Esophagus muscularis mucosa (tissue), 4 donors: Measurements from ENCODE around the gene ZBTB5. TPM values are rescaled to one million over a fixed set of nuclear protein-coding genes. Genes with fewer than 3 reads are reported as not detected.

ENCODE experiments used
- DNase-seq: peaks from one replicate; pipeline ENCODE4 v3.0.0-alpha.2; 2017; ENCODE audit errors: extremely low spot score
- H3K27ac ChIP-seq, 4 donors: fragments of 200-600 bp; sonication (generic); replicated peaks in 1 of 4; 1 replicate in 3 of 4; 2 replicates in 1 of 4; pipeline ENCODE4 v1.5.1; 2016 to 2019; ENCODE audit warnings: mild to moderate bottlenecking in 1 of 4
- H3K27me3 ChIP-seq, 4 donors: fragments of 200-600 bp; sonication (generic); one replicate each; pipeline versions ENCODE4 v1.5.1 to v1.6.0; 2016 to 2019
- H3K36me3 ChIP-seq, 4 donors: fragments of 200-600 bp; sonication (generic); one replicate each; pipeline ENCODE4 v1.5.1; 2016 to 2019
- H3K4me1 ChIP-seq, 4 donors: fragments of 200-600 bp; sonication (generic); one replicate each; pipeline ENCODE4 v1.5.1; 2016 to 2019
- H3K4me3 ChIP-seq, 4 donors: fragments of 200-600 bp; sonication (generic); 1 replicate in 2 of 4; 2 replicates in 2 of 4; pipeline ENCODE4 v1.5.1; 2016 to 2019; ENCODE audit warnings: mild to moderate bottlenecking in 4 of 4, moderate library complexity in 1 of 4
- H3K9me3 ChIP-seq, 4 donors: fragments of 200-600 bp; sonication (generic); 1 replicate in 3 of 4; 2 replicates in 1 of 4; pipeline ENCODE4 v1.5.1; 2016 to 2019
- EP300 ChIP-seq: sonication (generic); formaldehyde crosslinking; IDR thresholded peaks from one replicate; pipeline ENCODE4 v1.6.1; 2017; ENCODE audit warnings: antibody characterized with exemption
- POLR2A ChIP-seq: fragments of 450-650 bp; IDR thresholded peaks from one replicate; pipeline ENCODE4 v1.6.1; 2017; ENCODE audit warnings: antibody characterized with exemption, moderate library complexity, mild to moderate bottlenecking, low read depth
- POLR2AphosphoS5 ChIP-seq, 2 donors: sonication (generic); formaldehyde crosslinking; IDR thresholded peaks; one replicate each; pipeline ENCODE4 v1.6.1; 2017; ENCODE audit warnings: antibody characterized with exemption in 2 of 2
- WGBS: methylation state at CpG from one replicate; pipeline ENCODE4 v1.1.5; 2018; 5-methylcytosine and 5-hydroxymethylcytosine counted together
- intact Hi-C: fragments of 100-400 bp; cut with DNase I; formaldehyde crosslinking; loops from one replicate; pipeline ENCODE4 v1.15.1; 2023
- total RNA-seq, 4 donors: library from RNA; depleted of rRNA; stranded (reverse); fragments of >200 nt; gene quantifications; one replicate each; pipeline versions ENCODE4 v1.1.0 to v1.2.1, GENCODE V29; 2016
- TF ChIP-seq, protein P1 (sequence below), 3 experiments: fragments of 200-600 bp in 2 of 3; fragments of 450-650 bp in 1 of 3; sonication (generic) in 2 of 3; IDR thresholded peaks; one replicate each; pipeline ENCODE4 v1.5.1; 2017 to 2019; ENCODE audit warnings: antibody characterized with exemption in 3 of 3, mild to moderate bottlenecking in 2 of 3, moderate library complexity in 1 of 3

The ZBTB5 gene
- total RNA-seq, 4 donors from 2014 or later: 9.6 to 20.4 (median 12.6) TPM

DNA sequence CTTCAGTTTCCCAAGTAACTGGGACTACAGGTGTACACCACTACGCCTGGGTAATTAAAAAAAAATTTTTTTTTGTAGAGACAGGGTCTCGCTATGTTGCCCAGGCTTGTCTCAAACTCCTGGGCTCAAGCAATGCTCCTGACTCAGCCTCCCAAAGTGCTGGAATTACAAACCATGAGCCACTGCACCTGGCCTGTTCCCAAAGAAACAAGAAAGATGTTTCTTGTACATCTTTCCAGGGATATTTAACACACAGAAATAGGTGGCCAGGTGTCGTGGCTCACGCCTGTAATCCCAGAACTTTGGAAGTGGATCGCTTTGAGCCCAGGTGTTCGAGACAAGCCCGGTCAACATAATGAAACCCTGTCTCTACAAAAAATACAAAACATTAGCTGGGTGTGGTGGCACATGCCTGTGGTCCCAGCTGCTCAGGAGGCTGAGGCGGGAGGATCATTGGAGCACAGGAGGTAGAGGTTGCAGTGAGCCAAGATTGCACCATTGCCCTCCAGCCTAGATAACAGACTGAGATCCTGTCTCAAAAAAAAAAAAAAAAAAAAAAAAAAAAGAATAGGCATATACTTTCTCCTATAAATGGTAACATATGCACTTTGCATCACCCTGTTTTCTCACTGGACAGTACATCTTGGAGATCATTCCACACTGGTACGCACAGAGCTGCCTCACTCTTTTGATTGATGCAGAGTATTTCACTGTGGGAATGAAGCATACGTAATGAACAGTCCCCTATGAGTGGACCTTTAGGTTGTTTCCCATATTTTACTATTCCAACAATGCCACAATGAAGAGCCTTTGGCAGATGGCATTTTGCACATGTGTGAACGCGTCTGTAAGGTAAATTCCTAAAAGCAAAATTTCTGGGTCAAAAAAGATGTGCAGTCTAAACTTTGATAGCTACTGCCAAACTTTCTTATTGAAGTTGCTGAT is 44.7 kb downstream of the ZBTB5 start:
- Histone ChIP-seq H3K36me3 (peaks cover 0 to 3% (median 0%) of the 10 kb centered on the region in 4 donors), H3K4me3 (no peak overlapping the region), H3K4me1 (peaks cover 28 to 41% (median 35%) of the 10 kb centered on the region in 4 donors), H3K27me3 (no peaks in the 10 kb centered on the region), H3K27ac (no peak overlapping the region), H3K9me3 (no peaks in the 10 kb centered on the region)
- WGBS: 84% methylated on average over 12 of the region's 12 CpGs
- no peak for DNase-seq
- TF ChIP-seq POLR2A (no peak), POLR2AphosphoS5 (IDR thresholded peaks at IDR 0.05) (no peak)
- intact Hi-C loops: no loop called here

DNA sequence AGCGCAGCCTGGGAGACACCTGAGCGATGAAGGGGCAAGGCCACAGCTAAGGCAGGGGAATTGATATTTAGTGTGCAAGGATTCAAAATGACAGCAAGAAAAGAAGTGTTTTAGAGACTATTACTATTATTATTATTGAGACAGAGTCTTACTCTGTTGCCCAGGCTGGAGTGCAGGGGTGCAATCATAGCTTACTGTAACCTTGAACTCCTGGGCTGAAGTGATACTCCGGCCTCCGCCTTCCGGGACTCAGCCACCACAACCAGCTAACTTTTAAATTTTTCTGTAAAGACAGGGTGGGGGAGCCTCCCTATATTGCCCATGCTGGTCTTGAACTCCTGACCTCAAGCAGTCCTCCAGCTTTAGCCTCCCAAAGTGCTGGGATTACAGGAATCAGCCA is 46.0 kb downstream of the ZBTB5 start:
- Histone ChIP-seq H3K36me3 (no peaks in the 10 kb centered on the region), H3K27me3 (no peaks in the 10 kb centered on the region), H3K4me1 (peaks cover 22 to 38% (median 34%) of the 10 kb centered on the region in 4 donors), H3K9me3 (no peaks in the 10 kb centered on the region), H3K27ac (no peak overlapping the region), H3K4me3 (no peak overlapping the region)
- WGBS: 95% methylated on average over 5 of the region's 5 CpGs
- intact Hi-C loops: no loop called here
- TF ChIP-seq POLR2AphosphoS5 (IDR thresholded peaks at IDR 0.05) (no peak), EP300 (no peak), POLR2A (no peak)
- TF ChIP-seq, protein P1, sequence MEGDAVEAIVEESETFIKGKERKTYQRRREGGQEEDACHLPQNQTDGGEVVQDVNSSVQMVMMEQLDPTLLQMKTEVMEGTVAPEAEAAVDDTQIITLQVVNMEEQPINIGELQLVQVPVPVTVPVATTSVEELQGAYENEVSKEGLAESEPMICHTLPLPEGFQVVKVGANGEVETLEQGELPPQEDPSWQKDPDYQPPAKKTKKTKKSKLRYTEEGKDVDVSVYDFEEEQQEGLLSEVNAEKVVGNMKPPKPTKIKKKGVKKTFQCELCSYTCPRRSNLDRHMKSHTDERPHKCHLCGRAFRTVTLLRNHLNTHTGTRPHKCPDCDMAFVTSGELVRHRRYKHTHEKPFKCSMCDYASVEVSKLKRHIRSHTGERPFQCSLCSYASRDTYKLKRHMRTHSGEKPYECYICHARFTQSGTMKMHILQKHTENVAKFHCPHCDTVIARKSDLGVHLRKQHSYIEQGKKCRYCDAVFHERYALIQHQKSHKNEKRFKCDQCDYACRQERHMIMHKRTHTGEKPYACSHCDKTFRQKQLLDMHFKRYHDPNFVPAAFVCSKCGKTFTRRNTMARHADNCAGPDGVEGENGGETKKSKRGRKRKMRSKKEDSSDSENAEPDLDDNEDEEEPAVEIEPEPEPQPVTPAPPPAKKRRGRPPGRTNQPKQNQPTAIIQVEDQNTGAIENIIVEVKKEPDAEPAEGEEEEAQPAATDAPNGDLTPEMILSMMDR (IDR thresholded peaks at IDR 0.05): no peak
- no peak for DNase-seq

DNA sequence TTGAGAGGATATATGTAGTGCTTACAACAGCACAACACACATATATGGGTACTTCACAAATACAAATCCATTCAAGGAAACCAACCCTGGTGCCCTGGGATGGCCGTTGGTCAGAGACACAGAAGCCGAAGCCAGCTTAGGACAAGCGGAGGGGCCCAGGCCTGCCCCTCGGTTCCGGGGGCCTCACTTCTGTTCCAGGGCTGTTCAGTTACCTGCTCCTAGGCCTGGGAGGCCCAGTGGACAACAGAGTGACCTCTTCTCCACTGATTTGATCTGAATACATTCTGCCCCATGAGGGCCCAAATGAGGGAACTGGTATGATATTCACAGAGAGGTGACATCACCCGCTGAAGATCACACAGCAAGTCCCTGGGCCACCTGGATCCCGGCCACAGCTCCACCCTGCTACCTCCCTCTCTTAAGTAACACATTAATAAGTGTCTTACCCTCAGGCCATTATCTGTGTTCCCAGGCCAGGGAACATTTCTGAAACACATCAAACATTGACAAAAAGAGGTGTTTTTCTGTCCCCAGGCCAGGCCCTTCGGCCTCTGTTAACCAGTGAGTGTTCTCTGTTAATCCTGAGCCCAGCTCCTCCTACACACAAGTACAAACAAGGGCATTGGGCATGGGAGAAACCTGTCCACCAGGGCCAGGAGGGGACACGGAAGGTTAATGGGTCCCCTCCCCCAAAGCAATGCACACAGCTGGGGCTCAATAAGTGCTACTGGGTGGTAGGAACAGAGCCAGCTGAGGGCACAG is 47.2 kb downstream of the ZBTB5 start:
- H3K4me3 ChIP-seq: no peak overlapping the region
- DNase-seq: no peak
- intact Hi-C loops: no loop called here
- no peaks in the 10 kb centered on the region for H3K27me3 ChIP-seq
- H3K9me3 ChIP-seq: no peaks in the 10 kb centered on the region
- no peak for TF ChIP-seq POLR2AphosphoS5 (IDR thresholded peaks at IDR 0.05)
- TF ChIP-seq POLR2A: no peak
- TF ChIP-seq EP300: no peak
- TF ChIP-seq, protein P1 (IDR thresholded peaks at IDR 0.05): no peak
- peaks cover 10 to 26% (median 22%) of the 10 kb centered on the region in 4 donors for H3K4me1 ChIP-seq
- H3K36me3 ChIP-seq: no peaks in the 10 kb centered on the region
- 89% methylated on average over 7 of the region's 9 CpGs for WGBS
- no peak overlapping the region for H3K27ac ChIP-seq

DNA sequence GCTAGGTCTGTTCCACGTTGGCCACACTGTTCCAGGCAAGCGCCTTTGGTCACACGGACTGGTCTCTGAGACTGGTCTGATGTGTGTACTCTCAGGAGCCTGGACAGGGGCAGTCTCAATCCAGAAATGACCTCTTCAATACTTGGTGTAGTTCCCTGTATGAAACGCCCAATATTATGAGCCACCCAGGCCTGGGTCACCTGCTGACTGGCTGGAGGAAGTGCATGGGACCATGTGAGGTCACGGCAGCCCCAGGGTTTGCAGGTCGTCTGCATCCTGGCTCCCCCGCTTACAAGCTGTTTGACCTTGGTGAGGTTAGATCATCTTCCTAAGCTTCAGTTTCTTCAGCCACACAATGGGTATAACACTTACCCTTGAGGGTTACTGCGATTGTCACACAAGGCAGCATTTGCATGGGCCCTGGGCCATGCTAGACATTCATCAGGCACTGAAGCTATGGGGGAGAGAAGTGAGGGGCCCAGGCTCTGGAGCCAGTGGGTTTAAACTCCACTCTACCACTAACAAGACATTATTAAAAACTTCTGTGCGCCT is 47.9 kb downstream of the ZBTB5 start:
- peaks cover 10 to 25% (median 22%) of the 10 kb centered on the region in 4 donors for H3K4me1 ChIP-seq
- no peaks in the 10 kb centered on the region for H3K27me3 ChIP-seq
- no peak for TF ChIP-seq POLR2AphosphoS5 (IDR thresholded peaks at IDR 0.05)
- TF ChIP-seq POLR2A: no peak
- TF ChIP-seq EP300: no peak
- TF ChIP-seq, protein P1 (IDR thresholded peaks at IDR 0.05): no peak
- H3K4me3 ChIP-seq: no peak overlapping the region
- H3K36me3 ChIP-seq: no peaks in the 10 kb centered on the region
- intact Hi-C loops: no loop called here
- DNase-seq: no peak
- whole genome bisulfite sequencing: 94% methylated on average over 8 of the region's 9 CpGs
- H3K27ac ChIP-seq: no peak overlapping the region
- H3K9me3 ChIP-seq: no peaks in the 10 kb centered on the region
